Measurements from ENCODE around the gene GGN.
"Not testable (repeated sequence)": the region's sequence is repeated elsewhere in the genome, so short reads cannot be mapped to it uniquely, and the experiment has no call there.

The GGN gene

GRCh38 chr19:38362076-38362945, 25.5 kb downstream of the GGN start:
- peak; percentile 67 for DNase-seq (ENCODE audit: low read depth, low spot score)

- peak; percentile 88 for DNase-seq (ENCODE audit: low read depth, low spot score)
Observed at GRCh38 chr19:38361633-38362075, 26.2 kb downstream of the GGN start.

GRCh38 chr19:38360839-38361631, 26.8 kb downstream of the GGN start:
- no peak for DNase-seq (ENCODE audit: low read depth, low spot score)

- DNase-seq (ENCODE audit: low read depth, low spot score) = no peak
Observed at GRCh38 chr19:38360351-38360750, 27.5 kb downstream of the GGN start.

- no peak for DNase-seq (ENCODE audit: low read depth, low spot score)
Observed at GRCh38 chr19:38359242-38360021, 28.4 kb downstream of the GGN start.

GRCh38 chr19:38358071-38358470, 29.8 kb downstream of the GGN start:
- no peak for DNase-seq (ENCODE audit: low read depth, low spot score)

GRCh38 chr19:38355728-38356725, 31.8 kb downstream of the GGN start:
- no peak for DNase-seq (ENCODE audit: low read depth, low spot score)

- no peak for DNase-seq (ENCODE audit: low read depth, low spot score)
Observed at GRCh38 chr19:38352611-38353010, 35.2 kb downstream of the GGN start.

GRCh38 chr19:38351865-38352395, 35.9 kb downstream of the GGN start:
- DNase-seq (ENCODE audit: low read depth, low spot score) = no peak

- DNase-seq (ENCODE audit: low read depth, low spot score) = no peak
Observed at GRCh38 chr19:38350883-38351282, 37.0 kb downstream of the GGN start.

GRCh38 chr19:38346837-38347236, 41.0 kb downstream of the GGN start:
- DNase-seq (ENCODE audit: low read depth, low spot score) = no peak

- DNase-seq (ENCODE audit: low read depth, low spot score) = no peak
Observed at GRCh38 chr19:38340927-38341326, 46.9 kb downstream of the GGN start.

GRCh38 chr19:38339011-38339410, 48.8 kb downstream of the GGN start:
- not testable (repeated sequence) for DNase-seq (ENCODE audit: low read depth, low spot score)

GRCh38 chr19:38337360-38337653, 50.5 kb downstream of the GGN start:
- no peak for DNase-seq (ENCODE audit: low read depth, low spot score)

- DNase-seq (ENCODE audit: low read depth, low spot score) = peak; percentile 96
Observed at GRCh38 chr19:38336638-38337359, 51.0 kb downstream of the GGN start.

GRCh38 chr19:38335949-38336637, 51.7 kb downstream of the GGN start:
- DNase-seq (ENCODE audit: low read depth, low spot score) = peak; percentile 98
